Upper lobe of right lung (tissue), 1 donor: ENCODE results near the gene DUOXA1. TPM values are rescaled to one million over a fixed set of nuclear protein-coding genes. Genes with fewer than 3 reads are reported as not detected.
A peak's percentile ranks its signal among the peaks of the same experiment; 100 is the strongest.
"Not testable (repeated sequence)": the region's sequence is repeated elsewhere in the genome, so short reads cannot be mapped to it uniquely, and the experiment has no call there.

Experiments used
- ATAC-seq: fragments of 200-7000 bp; cut with Tn5 transposase; one replicate; pipeline ENCODE4 v1.9.1; 2020; ENCODE audit warnings: mild to moderate bottlenecking, moderate library complexity
- DNase-seq: peaks from one replicate; pipeline ENCODE4 v3.0.0-alpha.2; 2020
- H3K27ac ChIP-seq: fragments of 200-600 bp; one replicate; pipeline ENCODE4 v1.8.0; 2022
- H3K27me3 ChIP-seq: fragments of 200-600 bp; one replicate; pipeline ENCODE4 v1.8.0; 2022; ENCODE audit warnings: mild to moderate bottlenecking
- H3K36me3 ChIP-seq: fragments of 200-600 bp; one replicate; pipeline ENCODE4 v1.8.0; 2022
- H3K4me1 ChIP-seq: fragments of 200-600 bp; one replicate; pipeline ENCODE4 v1.8.0; 2022
- H3K4me3 ChIP-seq: fragments of 200-600 bp; one replicate; pipeline ENCODE4 v1.8.0; 2022; ENCODE audit warnings: mild to moderate bottlenecking
- H3K9me3 ChIP-seq: fragments of 200-600 bp; one replicate; pipeline ENCODE4 v1.8.0; 2022
- intact Hi-C: fragments of 100-400 bp; cut with DNase I; formaldehyde crosslinking; loops from one replicate; pipeline ENCODE4 v1.11.0; 2022
- total RNA-seq: library from RNA; stranded (reverse); fragmentation: NEBNext Ultra II Directional; extraction: Animal tissue kit (Norgen Biotek cat#: 25700); gene quantifications from one replicate; pipeline ENCODE4 v1.2.1, GENCODE V29; 2021
- donor health status: DM: no; HTN: yes; CAD: no; lungs with severe emphysema.

Gene DUOXA1
- total RNA-seq, 1 donor from 2014 or later = 138 TPM

GRCh38 chr15:45075440-45076320 is 54.0 kb downstream of the DUOXA1 start:
- H3K27ac ChIP-seq, ATAC-seq, DNase-seq, H3K27me3 ChIP-seq, H3K4me3 ChIP-seq, H3K36me3 ChIP-seq, H3K4me1 ChIP-seq, H3K9me3 ChIP-seq, intact Hi-C loops: not testable (repeated sequence)

- H3K27me3 ChIP-seq, H3K27ac ChIP-seq, DNase-seq, ATAC-seq, H3K9me3 ChIP-seq, intact Hi-C loops, H3K4me1 ChIP-seq, H3K36me3 ChIP-seq, H3K4me3 ChIP-seq: not testable (repeated sequence)
Observed at GRCh38 chr15:45073602-45074001, 56.1 kb downstream of the DUOXA1 start.

GRCh38 chr15:45069942-45070360 is 59.7 kb downstream of the DUOXA1 start:
- H3K4me3 ChIP-seq, DNase-seq, intact Hi-C loops, H3K36me3 ChIP-seq, H3K27me3 ChIP-seq, H3K4me1 ChIP-seq, H3K9me3 ChIP-seq, H3K27ac ChIP-seq: not testable (repeated sequence)
- peak; percentile 36 for ATAC-seq

Other genes starting within 250 kb of the DUOXA1 start
- gene TERB2, start 173.2 kb downstream of the DUOXA1 start, total RNA-seq = not detected
- gene SORD, start 106.7 kb downstream of the DUOXA1 start, total RNA-seq = 7.3 TPM
- gene DUOX2, start 15.7 kb downstream of the DUOXA1 start, total RNA-seq = 3.8 TPM
- gene DUOXA2, start 15.6 kb downstream of the DUOXA1 start, total RNA-seq = not detected
- 327 TPM for gene DUOX1, start 115 bp upstream of the DUOXA1 start, total RNA-seq
- gene SHF, start 58.1 kb upstream of the DUOXA1 start, total RNA-seq = 7.1 TPM
- 0.35 TPM for gene SLC28A2, start 122.4 kb upstream of the DUOXA1 start, total RNA-seq
- 7.2 TPM for gene GATM, start 248.7 kb upstream of the DUOXA1 start, total RNA-seq